NCI-H187 (cell line): ENCODE measurements around the gene TRIM63.

Experiments
- DNase-seq, 2 experiments: peaks; one replicate each; lab custom pipeline; 2025; lab: John Stamatoyannopoulos, UW

Gene TRIM63

DNA sequence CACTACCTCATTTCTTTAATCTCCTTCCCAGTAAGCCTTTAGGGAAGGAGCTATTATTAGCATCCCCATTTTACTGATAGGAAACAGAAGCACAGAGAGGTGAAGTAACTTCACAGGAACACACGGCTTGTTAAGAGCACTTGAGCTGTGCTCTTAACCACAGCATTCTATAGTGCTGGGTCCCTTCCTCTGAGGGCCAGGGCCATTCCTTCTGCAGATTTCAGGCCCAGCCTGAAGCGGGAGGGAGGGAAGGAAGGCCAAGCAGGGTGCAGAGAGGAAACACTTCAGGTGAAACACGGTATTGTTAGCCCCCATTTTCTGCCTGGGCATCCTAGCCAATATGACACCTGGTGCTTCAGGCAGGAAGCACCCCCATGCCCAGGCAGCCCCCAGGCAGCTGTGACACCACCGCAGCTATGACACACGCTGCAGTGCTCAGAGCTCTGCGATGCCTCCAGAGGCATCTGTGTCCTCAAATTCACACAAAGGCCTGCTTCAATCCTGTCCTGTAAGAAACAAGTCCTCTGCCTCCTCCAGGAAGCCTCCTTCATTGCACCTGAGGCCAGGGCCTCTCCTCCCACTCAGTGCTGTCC is 50.4 kb downstream of the TRIM63 start:
- no peak for DNase-seq

DNA sequence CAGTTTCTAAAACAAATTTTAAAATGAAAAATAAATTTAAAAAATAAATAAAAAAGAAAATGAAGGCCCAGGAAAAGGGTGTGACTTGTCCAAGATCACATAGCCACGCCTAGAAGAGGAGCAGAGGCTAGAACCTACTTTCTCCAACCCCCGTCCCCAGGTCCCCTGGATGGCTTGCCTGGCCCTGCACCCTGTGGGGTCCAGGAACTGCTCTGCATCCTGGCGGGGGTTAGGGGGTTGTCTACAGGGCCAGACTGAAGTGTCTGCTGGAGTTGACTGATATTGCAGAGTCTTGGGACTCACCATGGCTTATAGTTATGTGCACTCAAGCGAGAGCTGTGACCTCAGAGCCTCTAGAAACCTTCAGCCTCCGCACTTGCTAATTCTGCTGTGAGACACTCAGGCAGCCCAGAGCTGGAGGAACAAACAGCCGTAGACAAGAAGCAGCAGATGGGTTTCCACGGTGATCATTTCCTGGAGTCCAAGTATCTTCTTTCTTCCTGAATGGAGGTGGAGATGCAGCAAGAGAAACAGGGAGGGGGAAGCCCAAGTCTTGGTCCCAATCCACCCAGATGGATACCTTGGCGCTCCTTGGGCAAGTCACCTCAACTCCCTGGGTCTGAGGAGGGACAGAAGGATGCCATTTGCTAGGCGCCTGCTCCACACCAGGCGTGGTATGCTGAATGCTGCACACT is 51.0 kb downstream of the TRIM63 start:
- DNase-seq: no peak

DNA sequence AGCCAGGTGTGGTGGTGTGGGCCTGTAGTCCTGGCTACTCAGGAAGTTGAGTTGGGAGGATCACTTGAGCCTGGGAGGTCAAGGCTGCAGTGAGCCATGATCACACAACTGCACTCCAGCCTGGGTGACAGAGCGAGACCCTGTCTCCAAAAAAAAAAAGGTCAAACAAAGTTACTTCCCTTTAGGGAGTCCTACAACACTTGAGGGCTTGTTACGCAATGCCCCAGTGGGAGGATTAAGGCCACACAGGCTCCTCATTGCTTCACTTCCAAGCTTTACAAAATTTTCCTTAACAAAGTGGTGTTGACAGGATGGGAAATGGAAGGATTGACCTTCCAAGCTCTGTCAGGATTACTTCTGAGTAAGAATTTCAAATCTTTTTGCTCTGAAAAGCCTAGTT is 52.1 kb downstream of the TRIM63 start:
- no peak for DNase-seq

DNA sequence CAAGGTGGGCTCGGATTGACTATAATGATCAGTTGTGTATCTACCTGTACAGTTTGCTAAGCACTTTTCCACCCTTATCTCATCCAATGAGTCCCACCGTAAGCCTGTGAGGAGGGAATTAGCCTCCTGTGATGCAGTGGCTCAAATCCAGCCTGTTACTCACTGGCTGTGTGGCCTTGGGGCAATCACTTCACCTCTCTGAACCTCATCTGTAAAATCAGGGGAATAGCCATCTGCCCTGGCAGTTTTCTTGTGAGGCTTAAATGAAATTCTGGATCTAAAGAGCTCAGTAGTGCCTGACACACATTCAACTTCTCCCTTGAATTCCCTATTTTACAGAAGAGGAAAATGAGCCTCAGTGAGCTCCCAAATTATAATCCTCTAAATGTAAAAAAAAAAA is 53.3 kb downstream of the TRIM63 start:
- DNase-seq: no peak

DNA sequence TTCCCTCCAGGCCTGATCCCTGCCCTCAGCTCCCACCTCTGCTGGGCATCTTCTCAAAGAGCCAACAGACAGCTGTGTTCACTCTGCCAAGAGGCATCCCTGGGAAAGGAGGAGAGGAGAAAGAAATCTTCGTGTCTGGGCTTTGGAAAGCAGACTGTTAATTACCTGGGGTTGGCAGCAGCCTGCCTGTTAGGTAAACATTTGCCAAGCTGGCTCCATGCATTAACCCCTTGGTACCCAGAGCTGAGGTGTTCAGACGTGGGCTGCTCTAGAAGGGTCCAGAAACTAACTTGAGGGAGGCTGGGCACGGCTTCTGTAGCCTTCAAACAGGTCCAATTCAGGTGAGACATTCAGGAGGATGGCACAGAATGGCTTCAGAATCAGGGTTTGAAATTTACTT is 54.6 kb downstream of the TRIM63 start:
- no peak for DNase-seq

DNA sequence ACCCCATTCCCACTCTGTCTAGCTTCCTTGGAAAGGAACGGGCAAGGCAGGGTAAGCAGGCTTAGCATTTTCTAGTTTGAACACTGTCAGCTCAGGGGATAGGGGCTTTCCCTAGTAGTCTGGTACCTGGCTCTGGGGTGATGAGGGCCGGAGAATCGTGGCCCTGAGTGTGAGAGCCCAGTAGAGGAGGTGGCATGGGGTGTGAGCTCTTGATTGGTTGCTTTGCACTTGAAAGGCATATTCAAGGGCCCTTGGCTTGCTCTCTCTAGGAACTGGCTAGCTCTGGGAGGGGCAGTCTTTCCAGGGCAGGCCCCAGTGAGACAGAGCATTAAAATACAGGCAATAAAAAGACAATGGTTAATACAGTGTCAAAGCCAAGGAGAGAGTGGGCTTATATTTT is 56.6 kb downstream of the TRIM63 start:
- peak in 1 of 2 experiments; percentile 33 for DNase-seq

DNA sequence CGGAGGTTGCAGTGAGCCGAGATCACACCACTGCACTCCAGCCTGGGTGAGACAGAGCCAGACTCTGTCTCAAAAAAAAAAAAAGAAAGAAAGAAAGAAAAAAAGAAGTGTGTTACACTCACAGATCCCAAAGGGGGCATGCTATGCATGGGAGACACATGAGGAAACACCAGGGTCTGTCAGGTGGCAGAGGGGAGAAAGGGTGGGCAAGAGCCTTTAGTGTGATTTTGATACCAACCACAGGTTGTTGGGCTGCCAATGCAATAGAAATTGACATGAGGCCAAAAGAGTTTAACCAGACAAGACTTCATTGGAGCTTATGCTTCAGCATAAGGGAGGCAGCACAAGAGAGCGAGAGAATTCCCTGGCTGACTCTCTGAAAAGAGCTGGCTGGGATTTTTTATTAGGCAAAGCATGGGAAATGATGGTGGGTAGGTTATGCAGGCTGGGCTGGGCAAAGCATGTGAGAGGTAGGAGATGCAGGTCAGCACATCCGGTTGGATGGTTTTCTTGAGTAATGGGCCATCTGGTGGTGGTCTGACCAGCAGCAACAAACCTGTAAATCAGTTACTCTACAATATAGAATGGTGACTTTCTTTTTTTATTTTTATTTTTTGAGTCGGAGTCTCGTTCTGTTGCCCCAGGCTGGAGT is 57.5 kb downstream of the TRIM63 start:
- DNase-seq: no peak

DNA sequence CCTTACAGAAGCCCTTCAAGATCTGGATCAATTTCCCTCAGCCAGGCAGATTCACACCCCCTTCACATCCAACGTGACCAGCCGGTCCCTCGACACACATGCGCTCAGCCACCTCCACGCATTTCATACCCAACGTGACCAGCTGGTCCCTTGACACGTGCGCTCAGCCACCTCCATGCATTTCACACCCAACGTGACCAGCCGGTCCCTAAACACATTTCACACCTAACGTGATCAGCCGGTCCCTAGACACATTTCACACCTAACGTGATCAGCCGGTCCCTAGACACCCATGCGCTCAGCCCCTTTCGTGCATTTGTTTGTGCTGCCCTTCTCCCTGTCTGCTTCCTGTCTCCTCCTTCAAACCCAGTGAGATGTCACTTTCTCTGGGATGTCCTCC is 60.7 kb downstream of the TRIM63 start:
- no peak for DNase-seq

DNA sequence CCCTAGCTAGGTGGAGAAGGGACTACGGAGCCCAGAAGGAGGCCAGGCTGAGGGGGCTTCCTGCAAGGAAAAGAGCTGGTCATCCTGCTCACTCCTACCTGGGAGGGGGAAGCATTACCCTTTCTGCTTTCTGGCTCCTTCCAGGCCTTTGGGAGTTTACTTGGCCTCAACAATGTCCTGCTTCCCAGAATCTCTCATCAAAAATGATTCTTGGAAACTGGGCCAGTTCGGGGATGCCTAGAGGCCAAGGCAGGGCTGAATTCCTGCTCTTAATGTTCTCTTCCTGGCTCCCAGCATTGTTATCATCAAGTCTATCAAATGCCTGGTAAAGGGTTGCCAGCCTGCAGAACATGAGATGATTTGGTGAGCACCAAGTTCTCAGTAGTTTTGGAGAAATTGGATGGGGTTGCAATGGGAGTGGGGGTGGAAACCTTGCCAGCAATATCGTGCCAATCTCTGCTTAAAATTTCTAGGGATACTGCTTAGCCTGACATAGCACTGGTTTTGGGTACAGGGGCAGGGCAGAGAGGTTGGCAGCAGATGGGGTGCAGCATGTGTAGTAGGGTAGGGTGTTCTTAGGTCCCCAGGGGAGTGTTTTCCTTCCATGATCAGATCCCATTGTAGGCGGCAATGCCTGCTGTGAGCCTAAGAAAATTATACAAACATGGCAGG is 61.9 kb downstream of the TRIM63 start:
- DNase-seq: no peak

DNA sequence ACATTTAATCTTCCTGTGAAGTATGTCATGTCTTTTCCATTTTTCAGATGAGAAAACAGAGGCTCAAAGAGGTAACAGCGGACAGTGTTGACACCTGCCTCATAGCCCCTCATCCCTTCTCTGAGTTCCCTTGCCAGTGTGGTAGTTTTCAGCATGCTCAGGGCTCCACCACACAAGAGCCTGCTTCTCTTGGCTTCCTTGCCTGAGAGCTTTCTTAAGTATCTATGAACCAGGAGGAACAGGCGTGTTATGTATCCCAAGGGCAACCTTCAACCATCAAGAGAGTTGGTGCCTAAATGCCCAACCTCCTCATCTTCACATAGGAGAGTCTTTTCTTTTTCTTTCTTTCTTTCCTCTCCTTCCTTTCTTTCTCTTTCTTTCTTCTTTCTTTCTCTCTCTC is 63.7 kb downstream of the TRIM63 start:
- no peak for DNase-seq

DNA sequence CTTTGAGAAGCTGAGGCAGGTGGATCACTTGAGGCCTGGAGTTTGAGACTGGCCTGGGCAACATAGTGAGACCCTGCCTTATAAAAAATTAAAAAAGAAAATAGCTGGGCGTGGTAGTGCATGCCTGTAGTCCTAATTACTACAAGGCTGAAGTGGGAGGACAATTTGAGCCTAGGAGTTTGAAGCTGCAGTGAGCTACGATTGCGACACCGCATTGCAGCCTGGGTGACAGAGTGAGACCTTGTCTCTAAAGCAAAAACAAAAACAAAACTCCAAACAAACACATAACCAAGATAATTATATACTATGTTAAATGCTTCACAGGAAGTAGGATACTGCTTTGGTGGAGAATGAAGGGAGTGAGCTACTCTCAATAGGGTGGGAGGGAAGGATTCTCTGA is 64.2 kb downstream of the TRIM63 start:
- DNase-seq: no peak
